MM.1S (cell line): ENCODE measurements around the gene HBS1L.

Experiments
- CTCF ChIP-seq: fragments of 300-600 bp; sonication (generic); IDR thresholded peaks from 2 replicates; pipeline ENCODE4 v1.5.1; 2016; ENCODE audit warnings: antibody characterized with exemption, low read length, mixed read lengths
- EZH2 ChIP-seq: fragments of 300-600 bp; sonication (generic); optimal IDR thresholded peaks from 2 replicates; pipeline ENCODE3; 2017; ENCODE audit warnings: low read depth, mild to moderate bottlenecking, antibody characterized with exemption, low read length, mixed read lengths
- EZH2phosphoT487 ChIP-seq: fragments of 300-600 bp; sonication (generic); IDR thresholded peaks from 2 replicates; pipeline ENCODE4 v1.6.1; 2018; ENCODE audit warnings: antibody characterized with exemption, low read length

- TF ChIP-seq CTCF (no peak), EZH2 (no peak), EZH2phosphoT487 (no peak)
These were observed 18.1 kb upstream of the HBS1L start for GRCh38 chr6:135072753-135073152.
